ENCODE data around the gene HPX.

HPX gene

DNA sequence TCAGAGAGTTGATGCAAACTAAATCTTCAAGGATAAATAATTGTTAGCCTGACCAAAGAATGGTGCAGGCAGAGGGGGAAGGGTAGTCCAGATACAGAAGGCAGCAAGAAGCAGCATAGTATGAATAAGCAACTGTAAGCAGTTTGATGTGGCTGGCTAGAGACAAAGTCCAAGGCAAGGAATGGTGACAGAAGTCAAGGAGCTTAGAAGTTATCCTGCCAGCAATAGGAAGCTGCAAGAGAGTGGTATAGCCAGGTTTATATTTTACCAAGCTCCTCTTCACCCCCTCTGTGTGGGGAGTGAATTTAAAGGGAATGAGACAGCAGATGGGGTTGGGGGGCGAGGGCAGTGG, 18.3 kb upstream of the HPX start:
- no peak for DNase-seq (ENCODE audit: low spot score)
- TF ChIP-seq, protein P1, sequence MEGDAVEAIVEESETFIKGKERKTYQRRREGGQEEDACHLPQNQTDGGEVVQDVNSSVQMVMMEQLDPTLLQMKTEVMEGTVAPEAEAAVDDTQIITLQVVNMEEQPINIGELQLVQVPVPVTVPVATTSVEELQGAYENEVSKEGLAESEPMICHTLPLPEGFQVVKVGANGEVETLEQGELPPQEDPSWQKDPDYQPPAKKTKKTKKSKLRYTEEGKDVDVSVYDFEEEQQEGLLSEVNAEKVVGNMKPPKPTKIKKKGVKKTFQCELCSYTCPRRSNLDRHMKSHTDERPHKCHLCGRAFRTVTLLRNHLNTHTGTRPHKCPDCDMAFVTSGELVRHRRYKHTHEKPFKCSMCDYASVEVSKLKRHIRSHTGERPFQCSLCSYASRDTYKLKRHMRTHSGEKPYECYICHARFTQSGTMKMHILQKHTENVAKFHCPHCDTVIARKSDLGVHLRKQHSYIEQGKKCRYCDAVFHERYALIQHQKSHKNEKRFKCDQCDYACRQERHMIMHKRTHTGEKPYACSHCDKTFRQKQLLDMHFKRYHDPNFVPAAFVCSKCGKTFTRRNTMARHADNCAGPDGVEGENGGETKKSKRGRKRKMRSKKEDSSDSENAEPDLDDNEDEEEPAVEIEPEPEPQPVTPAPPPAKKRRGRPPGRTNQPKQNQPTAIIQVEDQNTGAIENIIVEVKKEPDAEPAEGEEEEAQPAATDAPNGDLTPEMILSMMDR (IDR thresholded peaks at IDR 0.05; ENCODE audit: extremely low read depth, missing control alignments): no peak

DNA sequence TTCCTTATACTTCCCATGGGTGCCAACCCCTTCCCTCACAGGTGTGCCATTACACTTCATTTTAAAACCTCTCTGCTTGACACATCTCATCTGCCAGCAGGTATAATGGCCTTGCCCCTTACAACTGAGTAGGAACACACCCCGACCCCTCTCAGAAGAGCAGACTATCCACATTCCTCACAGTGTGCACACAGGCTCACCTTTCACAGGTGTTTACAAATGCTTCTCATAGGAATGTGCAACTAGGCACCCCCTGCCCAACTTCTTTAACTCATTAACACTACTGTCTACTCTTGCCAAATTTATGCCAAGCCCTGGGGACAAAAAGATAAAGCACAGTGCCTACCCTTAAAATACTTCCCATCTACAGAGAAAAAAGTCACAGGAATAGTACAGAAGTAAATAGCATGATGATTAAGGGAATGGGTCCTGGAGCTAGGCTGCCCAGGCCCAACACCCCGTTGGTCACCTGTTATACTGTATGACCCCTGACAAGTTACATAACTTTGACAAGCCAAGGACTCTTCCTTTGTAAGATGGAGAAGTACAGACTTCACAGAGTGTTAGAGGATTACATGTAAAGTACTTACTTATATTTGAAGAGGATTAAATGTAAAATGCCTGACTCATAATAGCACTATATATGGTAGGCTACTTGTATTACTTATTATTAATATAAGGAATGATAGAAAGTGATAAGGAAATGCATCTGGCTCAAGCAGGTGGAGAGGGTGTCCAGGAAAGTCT, 17.7 kb upstream of the HPX start:
- TF ChIP-seq, protein P1 (IDR thresholded peaks at IDR 0.05; ENCODE audit: extremely low read depth, missing control alignments): no peak
- no peak for DNase-seq (ENCODE audit: low spot score)

DNA sequence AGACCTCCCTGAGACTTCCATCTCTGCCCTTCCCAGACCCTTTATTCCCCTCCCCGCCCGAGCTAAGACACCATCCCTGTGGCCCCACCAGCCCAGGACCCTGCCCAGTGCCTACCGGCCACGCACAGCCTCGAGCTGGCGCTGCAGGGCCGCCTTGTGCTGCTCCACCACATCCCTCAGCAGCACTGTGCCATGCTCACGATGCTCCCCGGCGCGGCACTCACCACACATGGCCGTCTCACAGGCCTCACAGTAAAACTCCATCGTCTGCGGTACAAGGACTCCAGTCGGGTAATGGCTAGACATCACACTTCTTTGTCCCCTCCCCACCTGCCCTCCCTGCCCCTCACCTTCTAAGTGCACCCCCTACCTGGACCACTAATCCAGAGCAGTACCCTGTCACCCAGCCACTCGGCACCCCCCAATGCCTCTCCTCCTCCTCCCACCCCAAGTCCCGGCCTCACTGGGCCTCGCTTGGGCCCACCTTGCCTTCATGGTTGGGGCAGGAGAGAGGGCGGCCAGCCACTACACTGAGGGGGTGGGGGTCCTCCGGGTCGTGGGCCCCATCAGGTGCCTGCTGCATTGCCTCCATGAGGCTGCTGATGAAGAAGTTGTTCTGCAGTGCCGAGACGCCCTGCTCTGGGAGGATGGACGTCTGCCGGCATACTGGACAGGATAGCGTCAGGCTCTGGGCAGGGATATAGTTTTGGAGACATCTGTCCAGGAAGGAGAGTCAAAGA, 17.0 kb upstream of the HPX start:
- DNase-seq (ENCODE audit: low spot score): no peak
- TF ChIP-seq, protein P1 (IDR thresholded peaks at IDR 0.05; ENCODE audit: extremely low read depth, missing control alignments): no peak

DNA sequence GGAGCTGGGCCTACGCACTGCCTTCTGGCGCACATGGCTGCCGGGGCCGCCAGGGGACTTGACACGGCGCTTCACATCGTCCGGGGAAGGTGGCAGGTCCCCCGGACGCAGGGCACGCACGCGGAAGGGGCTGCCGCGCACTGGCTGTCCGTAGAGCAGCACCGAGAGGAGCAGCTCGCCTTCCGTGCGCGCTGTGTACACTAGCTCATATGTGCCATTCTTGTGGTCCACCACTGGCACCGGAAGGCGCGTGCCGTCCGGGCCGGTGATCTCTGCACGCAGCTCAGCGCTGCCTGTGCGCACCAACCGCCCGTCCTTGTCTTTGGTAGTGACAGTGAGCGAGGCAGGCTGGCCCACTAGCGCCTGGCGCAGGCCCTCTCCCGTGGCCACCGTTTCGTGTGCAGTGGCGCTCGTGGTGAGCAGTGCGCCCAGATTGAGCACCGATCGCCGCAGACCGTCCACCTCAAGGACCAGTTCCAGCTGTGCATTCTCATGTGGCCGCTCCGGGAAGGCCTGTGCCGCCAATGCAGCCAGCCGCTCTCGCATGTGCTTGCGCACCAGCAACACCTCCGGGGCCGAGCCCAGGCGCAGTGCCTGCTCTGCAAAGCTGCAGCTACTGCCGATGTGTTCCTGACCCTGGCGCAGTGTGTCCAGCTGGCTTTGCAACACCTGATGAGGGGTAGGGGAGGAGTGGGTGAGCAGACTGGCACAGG, 15.7 kb upstream of the HPX start:
- TF ChIP-seq, protein P1 (IDR thresholded peaks at IDR 0.05; ENCODE audit: extremely low read depth, missing control alignments): no peak
- DNase-seq (ENCODE audit: low spot score): no peak

DNA sequence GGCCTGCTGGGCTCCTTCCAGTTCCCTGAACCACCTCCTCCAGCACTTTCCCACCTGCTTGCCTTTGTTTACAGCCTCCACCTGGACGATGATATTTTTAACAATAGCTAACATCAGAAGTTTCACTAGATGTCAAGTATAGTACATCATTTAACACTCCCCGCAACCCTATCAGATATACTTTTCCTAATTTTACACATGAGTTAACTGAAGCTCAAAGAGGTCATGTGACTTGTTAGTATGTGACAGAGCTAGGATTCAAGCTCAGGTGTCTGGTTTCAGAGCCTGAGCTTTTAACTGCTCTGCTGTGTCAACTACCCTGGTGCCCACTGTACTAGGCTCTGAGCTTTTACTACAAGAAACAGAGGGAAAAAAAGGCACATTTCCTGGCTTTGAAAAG, 14.3 kb upstream of the HPX start:
- DNase-seq (ENCODE audit: low spot score): no peak
- TF ChIP-seq, protein P1 (IDR thresholded peaks at IDR 0.05; ENCODE audit: extremely low read depth, missing control alignments): no peak

DNA sequence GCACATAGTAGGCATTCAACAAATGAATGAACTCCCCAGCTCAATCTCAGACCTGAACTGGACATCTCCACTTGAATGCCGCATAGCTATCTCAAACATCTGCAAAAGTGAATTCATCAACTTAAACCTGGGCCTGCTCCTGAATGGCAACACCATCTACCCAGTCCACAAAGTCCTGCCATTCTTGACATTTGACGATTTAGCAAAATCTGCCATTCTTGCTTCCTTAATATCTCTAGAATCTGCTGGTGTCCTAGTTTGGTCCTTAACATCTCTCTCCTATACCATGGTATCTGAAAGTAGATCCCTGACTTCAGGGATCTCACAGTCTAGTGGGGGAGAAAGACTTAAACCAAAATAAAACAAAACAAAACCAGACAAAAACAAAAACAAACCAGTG, 12.4 kb upstream of the HPX start:
- TF ChIP-seq, protein P1 (IDR thresholded peaks at IDR 0.05; ENCODE audit: extremely low read depth, missing control alignments): no peak

DNA sequence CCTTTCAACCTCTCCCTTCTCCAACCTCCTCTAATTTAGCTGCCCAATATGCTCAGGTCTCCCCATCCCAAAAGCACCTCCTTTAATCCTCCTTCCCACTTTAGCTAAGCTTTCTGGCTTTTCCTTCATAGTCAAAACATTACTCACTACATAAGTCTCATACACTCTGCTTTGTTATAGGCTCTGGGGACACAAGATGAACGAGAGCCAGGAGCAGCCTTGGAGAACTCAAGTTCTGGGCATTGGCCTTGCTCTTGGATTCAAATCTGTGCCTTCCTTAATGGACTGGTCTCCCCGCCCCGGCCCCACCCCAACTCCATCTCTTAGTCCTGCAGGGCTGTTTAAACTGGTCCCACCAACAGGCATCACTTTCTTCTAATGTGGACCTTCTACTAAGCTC, 11.4 kb upstream of the HPX start:
- TF ChIP-seq, protein P1 (IDR thresholded peaks at IDR 0.05; ENCODE audit: extremely low read depth, missing control alignments): no peak
- DNase-seq (ENCODE audit: low spot score): no peak

More for the DNA sequence above, 12.4 kb upstream of the HPX start:
- DNase-seq (ENCODE audit: low spot score): no peak

All from GM20000 (cell line).